HK-2 (cell line): ENCODE results near the gene CSTF2T.

Experiments
- DNase-seq: peaks from one replicate; pipeline ENCODE4 v3.0.0-alpha.2; 2018; ENCODE audit not compliant: unreplicated experiment

Gene CSTF2T, protein sequence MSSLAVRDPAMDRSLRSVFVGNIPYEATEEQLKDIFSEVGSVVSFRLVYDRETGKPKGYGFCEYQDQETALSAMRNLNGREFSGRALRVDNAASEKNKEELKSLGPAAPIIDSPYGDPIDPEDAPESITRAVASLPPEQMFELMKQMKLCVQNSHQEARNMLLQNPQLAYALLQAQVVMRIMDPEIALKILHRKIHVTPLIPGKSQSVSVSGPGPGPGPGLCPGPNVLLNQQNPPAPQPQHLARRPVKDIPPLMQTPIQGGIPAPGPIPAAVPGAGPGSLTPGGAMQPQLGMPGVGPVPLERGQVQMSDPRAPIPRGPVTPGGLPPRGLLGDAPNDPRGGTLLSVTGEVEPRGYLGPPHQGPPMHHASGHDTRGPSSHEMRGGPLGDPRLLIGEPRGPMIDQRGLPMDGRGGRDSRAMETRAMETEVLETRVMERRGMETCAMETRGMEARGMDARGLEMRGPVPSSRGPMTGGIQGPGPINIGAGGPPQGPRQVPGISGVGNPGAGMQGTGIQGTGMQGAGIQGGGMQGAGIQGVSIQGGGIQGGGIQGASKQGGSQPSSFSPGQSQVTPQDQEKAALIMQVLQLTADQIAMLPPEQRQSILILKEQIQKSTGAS

DNA sequence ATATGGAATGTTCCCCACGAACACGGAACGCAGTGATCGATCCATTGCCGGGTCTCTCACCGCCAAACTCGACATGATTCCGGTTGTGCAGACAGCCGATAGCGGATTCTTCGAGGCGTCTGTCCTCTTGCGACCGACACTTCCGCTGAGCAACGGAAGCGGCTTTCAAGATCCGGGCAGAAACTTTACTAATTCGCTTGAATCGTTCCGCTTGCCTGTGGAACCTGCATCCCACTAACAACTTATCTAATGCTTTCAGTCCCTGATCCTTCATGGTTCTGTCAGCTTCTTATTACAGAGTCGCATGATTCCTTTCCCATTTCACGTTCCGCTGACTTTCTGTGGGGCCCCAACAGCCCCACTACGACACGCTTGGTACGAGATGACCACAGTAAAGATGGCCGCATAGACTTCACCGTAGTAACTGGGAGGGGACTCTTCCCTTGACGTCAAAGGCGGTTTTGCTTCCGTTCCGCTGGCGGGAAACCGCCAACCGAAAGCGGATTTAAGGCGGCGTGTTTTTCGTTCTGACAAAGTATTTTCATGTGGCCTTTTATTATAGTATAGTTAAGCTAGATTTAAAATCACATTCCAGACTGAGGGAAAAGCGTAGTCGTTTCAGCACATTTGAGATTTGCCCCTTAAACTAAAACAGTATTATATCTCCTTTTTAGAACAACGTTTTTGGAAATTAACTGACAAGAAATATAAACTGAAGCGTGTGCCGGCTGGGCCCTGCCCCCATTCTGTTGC lies at the start of gene CSTF2T:
TSS of gene CSTF2T (minus strand) at position 121 of the 753 bp plus-strand sequence. CDS start at position 75, 46 bp downstream.
- DNase-seq, result peak; percentile 89

DNA sequence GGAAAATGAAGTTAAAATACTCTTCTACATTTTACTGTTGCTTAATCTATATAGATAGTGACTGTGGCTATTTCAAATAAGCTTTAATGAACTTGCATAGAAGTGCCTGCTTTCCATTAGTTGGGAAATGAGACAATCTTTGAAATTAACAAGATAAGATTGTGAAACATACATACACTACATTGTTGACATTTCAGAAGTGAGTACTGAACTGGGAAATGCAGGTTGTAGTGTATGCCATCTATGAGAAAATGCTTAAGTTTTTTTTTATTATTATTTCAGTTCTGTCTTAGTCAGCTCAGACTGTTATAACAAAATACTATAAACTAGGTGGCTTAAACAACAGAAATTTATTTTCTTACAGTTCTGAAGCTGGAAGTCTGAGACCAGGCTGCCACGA lies 49.6 kb upstream of the CSTF2T start:
- DNase-seq, result no peak

DNA sequence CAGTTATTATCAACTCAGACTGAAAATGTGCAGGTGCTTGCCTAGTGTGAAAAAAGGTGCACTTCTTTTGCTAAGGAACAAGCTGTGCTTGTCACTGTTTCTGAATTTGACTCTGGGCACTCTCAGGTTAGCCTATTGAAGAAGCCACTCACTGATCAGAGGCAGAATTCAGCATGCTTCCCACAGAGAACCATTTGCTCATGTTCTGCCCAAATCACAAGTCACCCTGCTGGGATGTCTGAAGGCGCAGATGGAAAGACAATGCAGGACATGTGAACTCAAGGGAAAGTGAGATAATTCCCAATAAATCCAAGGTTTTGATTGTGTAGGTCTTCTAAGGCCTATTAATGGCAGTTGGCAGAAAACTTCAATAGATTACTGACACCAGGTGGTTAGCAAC lies 47.8 kb upstream of the CSTF2T start:
- no peak for DNase-seq

DNA sequence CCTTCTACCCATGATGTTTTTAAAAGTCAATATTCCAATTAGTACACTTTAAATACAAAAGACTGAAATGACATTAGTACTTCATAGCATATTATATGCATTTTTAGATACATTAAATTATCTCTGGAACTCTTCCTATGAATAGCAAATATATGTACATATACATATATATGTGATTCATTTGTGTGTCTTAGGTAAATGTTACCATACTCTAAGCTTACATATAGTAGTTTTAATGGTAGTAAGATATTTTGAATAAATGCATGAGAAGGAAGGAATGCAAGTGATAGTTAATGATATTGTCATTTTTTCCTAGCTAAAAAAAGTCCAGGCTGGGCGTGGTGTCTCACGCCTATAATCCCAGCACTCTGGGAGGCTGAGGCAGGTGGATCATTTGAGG lies 46.0 kb upstream of the CSTF2T start:
- no peak for DNase-seq

DNA sequence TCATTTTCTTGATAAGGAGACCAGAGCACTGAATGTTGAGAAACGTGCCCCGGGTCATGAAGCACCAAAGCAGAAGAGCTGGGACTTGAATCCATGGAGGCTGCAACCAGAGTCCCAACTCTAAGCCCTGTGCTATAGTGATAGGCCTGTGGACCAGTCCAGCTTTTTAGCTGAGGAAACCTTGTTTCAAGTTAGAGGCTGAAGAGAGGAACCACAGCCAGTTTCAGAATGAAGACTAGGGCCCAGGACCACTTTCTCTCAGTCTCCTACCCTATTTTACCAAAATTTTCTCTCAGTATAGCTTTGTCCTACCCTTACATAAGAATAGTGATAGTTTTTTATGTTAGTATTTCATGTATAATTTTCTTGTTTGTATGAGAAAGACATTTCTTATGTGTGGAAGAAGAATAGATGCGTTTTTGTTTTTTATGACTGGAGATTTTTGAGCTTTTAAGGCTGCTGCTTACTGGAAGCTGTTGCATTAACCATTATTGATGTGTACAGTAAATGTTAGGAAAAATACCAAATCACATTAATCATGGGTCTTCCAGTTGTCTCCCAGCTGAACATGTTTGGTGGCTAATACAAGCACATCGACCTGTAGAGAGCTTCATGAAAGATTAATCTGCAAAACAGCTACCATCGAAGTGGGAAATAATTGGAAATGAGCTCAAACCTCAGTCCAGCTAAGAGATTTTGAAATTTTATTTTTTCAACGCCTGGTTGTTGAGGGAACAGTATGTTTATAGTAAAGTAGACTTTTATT lies 45.0 kb upstream of the CSTF2T start:
- DNase-seq, result no peak

DNA sequence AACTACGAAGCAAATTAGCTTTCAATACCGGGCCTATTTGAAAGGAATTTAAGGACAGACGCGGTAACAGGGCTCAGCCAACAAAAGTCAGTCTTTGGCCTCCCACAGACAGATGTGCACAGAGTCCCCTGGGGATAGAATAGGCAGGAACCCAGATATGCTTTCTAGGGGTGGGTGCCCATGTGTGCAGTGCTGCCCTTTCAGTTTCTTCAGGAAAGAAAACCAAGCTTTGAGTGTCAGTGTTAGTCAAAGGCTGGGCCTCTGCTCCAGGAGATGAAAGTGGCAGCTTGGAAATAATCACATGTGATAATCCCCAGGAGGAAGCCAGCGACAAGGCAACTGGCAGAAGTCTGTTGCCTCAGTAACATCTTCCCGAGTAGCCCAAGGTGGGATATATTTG lies 43.8 kb upstream of the CSTF2T start:
- no peak for DNase-seq

DNA sequence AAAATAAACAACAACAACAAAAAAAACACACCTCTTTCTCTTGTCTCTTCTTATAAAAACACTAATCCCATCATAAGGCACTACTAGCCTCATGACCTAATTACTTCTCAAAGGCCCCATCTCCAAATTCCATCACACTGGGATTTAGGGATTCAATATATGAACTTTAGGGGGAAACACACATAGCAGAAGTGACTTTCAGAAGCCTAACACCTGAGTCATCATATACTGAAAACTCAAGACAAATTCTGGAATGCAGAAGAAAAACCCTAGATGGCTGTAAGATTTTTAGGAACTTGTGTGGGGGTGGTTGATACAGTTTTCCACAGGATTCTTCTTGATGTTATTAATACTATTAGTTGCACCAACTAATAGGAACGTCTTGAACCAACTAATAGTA lies 33.7 kb upstream of the CSTF2T start:
- no peak for DNase-seq

DNA sequence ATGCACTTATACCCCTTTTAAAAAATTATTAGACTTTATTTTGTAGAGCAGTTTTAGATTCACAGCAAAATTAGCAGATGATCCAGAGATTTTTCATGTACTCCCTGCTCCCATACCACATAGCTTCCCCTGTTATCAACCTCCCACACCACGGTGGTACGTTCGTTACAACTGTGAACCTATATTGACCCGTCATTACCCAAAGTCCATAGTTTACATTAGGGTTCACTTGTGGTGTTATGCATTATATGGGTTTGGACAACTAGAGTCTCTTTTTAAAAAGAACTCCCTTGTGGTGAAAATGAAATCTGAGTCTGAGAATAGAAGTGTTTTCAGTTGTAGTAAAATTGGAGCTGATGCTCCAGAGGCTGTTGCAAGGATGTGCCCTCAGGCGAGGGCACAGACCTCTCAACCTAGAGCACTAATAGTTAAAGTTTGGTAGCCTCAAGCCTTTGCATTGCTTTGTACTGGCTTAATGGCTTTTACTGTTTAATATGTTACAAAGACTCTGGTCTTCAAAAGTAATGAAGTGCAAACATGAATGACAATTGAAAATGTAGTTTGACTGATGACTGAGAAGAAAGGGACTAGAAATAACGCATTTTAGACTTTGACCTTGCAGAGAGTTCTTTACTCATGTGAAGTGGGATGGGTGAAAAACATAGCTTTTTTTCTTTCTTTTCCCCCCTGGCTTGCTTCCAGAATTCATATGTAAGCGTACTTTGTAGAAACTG lies 30.6 kb upstream of the CSTF2T start:
- DNase-seq, result no peak

DNA sequence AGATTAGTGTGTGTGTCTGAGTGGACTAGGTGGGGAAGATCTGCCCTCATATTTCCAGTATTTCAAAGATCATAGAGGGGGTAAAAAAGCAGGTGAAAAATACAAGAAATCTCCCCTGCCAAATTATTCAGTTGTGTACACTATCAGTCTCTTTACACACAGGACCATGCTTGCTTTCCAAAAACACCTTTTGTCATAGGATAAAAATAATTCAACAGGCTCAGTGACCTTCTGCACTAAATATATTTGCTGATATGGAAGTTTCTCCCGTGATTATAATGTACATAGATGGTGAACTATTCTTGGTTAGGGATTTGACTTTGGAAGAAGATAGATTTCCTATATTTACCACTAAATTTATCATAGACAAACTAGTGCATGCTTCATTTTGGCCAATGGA lies 24.6 kb upstream of the CSTF2T start:
- DNase-seq, result no peak

DNA sequence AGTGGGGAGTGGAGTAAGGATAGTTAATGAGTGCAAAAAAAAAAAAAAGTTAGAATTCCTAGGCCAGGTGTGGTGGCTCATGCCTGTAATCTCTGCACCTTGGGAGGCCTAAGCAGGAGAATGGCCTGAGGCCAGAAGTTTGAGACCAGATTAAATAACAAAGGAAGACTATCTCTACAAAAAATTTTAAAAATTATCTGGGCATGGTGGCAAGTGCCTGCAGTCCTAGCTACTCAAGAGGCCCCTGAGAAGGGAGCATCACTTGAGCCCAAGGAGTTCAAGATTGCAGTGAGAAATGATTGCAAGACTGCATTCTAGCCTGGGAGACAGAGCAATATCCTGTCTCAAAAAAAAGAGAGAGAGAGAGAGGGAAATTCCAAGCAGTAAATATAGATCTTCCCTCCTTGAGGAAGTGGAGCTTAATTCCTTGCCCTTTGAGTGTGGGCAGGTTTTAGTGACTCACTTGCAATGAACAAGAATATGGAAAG lies 19.5 kb upstream of the CSTF2T start:
- peak; percentile 7 for DNase-seq

DNA sequence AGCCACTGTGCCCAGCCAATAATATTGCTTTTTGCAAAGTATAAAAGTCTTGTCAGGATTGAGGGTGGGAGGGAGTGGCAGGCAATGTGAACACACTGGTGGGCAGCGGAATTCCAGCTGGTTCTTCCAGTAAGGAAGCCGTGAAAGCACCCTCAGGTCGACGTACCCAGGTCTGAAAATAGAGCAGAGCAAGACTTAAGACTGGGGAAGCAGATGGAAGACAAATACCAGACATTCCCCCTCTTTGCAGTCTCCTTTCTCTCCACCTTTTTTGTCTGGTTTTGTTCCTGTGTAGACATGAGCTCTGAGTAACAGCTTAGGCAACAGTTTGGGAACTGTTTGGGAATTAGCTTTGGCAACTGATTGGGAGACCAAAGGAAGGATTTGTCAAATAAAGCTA lies 17.6 kb upstream of the CSTF2T start:
- no peak for DNase-seq

DNA sequence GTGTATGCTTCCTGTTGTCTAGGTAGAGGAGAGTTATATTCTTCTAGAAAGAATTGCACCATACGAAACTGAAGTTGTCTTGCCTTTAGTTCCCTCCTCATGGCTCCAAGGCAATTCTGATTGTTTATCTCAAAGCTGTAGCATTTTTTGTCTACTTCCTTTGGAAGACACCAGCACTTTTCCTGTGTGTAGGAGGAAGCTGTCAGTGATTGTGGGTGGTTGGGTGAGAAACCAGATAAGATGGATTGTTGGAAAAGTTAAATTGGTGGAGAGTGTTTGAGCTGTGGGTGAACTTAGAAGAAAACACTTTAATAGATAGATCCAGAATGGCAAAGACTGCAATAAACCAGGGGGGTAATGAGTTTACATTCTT lies 12.1 kb upstream of the CSTF2T start:
- no peak for DNase-seq

DNA sequence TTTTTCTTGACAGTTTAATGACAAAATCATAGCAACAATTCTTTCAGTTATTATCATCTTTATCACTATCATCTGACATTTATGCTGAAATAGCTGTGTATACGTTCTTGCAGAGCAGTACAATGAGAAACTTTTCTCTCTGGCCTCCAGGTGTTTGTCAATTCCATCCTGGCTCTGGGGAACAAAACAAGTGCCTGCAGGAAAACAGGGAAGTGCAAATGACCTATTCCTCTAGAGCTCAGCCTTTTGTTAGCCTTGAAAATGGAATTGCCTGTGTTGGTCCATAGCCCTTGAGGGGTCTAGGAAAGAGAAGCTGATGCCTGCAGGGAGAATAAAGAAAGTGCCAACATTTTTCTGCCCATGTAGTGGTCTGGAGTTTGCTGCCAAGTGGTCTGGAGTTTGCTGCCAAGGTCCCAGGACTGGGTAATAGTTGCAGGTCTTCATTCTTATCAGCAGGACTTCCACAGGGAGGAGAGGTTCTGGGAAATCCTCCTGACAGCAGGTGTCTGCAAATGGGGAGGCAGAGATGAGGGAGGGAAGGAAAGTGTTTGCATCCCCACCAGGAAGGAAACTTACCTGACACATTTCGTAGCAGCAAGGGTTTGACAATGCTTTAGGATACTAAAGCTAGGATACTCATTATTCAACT lies 10.1 kb upstream of the CSTF2T start:
- no peak for DNase-seq

DNA sequence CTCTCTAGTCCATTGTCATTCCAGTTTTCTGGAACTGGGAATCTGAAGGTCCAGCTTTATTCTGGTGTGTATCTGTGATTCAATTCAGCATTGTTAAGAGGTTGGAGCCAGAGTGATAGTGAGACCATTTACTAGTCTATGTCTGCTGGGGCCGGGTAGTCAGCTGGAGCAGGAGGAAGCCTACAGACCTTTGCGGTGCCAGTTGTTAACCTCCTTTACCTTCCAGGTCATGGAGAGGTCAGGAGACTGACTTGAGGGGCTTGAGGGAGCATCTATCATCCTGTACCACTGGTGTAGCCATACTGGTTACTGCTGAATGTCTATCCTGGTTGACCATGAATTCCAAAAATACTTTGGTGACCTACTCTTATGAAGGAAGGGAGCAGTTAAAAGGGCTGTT lies 9.2 kb upstream of the CSTF2T start:
- no peak for DNase-seq

DNA sequence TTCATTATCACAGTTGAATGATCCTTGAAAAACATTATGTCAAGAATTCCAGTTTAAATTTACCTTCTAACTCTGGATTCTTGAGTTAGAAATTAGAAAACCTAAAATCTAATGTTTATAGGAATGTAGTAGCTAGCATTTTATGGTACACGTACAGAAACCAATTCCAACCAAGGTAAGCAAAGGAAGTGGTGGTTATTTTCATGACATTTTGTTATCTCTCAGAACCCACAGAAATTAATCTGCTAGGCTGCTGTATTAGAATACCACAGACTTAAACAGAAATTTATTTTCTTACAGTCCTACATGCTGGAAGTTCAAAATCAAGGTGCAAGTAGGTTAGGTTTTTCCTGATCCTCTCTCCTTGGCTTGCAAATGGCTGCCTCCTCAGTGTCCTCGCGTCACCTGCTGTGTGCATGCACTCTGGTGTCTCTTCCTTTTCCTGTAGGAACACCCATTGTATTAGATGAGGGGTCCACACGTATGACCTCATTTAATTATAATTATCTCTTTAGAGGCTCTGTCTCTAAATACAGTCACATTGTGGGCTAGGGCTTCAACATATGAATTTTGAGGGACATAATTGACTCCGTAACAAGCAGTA lies 8.5 kb upstream of the CSTF2T start:
- DNase-seq, result no peak

DNA sequence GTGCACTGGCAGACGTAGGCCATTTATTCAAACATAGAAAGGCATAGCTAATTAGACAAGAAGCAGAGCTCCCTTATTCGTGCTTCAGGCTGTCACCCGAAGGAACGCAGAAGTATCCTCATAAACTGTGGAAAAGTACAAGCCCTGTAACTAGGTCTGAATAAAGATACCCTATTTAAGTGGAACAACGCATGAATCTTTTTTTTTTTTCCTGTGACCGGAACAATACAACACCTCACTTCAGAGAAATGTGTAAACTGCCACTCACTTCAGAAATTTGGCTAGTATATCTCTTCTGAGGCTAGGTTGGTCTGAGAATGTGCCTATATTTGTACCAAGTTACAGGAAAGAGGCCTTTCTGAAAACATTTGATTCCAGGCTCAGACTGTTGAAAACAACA lies 8.0 kb upstream of the CSTF2T start:
- no peak for DNase-seq

DNA sequence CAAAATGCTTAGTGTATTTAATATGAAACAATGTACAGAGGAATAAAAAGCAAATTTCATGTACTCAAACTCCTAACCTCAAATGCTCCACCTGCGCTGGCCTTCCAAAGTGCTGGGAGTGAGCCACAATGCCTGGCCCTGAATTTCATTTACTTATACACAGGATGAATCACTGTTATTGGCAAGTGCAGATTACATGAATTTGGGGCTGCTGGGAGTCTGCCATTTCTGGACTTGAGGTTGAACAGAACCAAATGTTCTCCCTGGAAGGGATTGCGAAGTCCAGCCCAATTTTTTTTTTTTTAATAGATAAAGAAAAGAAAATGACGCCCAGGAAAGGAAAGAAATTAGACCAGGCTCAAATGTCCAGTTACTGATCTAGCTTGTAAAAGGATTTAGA lies 6.8 kb upstream of the CSTF2T start:
- no peak for DNase-seq

DNA sequence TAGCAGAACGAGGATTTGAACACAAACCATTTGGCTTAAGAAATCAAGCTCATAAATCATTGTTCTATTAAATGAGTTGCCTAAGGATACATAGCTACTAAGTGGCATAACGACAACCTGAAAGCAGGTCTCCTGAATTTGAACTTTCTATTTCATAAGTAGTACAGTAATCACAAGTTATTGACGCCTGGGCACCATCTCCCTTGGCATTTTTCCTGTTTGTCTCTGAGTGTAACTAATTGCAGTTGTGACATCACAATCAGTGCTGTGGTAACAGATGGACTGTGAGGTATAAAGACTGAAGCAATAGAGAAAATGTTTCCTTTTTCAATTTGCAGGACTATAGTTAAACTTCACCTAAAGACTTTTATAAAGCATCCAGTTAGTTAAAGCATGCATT lies 6.4 kb upstream of the CSTF2T start:
- DNase-seq, result no peak

DNA sequence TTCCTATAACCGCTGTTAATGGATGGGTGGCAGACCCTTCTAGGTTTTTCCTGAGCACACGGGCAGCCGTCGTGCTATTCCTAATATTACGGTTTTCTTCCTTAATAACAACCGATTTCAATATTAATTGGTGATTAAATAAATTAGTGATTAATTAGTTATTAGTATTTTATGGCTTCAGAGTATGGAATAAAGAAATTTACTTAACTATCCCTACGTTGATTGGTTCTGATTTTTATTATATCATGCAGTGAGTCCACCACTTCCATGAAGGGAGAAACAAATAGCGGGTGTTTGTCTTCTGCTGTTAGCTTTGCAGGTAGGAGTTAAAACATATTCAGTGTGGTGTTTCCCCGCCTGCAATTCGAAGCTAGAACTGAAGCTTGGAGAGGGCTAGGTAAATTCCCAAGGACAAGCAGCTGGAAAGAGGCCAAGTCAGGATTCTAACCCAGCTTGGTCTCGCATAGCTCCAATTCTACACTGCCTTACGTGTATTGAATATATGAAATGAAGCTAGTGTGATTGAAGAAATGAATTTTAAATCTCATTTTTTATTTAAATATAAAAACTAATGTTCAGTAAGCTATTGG lies 928 bp upstream of the CSTF2T start:
- DNase-seq, result peak; percentile 47

DNA sequence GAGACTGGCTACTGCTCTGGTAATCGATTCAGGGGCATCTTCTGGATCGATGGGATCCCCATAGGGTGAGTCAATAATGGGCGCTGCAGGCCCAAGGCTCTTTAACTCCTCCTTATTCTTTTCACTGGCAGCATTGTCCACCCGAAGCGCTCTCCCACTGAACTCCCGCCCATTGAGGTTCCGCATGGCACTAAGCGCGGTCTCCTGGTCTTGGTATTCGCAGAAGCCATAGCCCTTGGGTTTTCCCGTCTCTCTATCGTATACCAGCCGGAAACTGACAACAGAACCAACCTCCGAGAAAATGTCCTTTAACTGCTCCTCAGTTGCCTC lies 285 bp downstream of the CSTF2T start:
- no peak for DNase-seq
